H1 (cell line): ENCODE results near the gene STX8.

Experiments used
- CTCF ChIP-seq, 3 experiments: IDR thresholded peaks; 1 replicate in 2 of 3; 2 replicates in 1 of 3; pipeline versions ENCODE4 v1.5.1 to v1.6.1; 2011; ENCODE audit warnings: low read length in 3 of 3, mild to moderate bottlenecking in 3 of 3, inconsistent platforms in 2 of 3, low read depth in 1 of 3, moderate library complexity in 1 of 3; ENCODE audit not compliant: insufficient read depth in 1 of 3; ENCODE audit errors: control extremely low read depth in 1 of 3
- EP300 ChIP-seq, 2 experiments: IDR thresholded peaks; 1 replicate in 1 of 2; 2 replicates in 1 of 2; pipeline ENCODE4 v1.6.1; 2011 to 2012; ENCODE audit warnings: low read depth in 2 of 2, low read length in 2 of 2, mild to moderate bottlenecking in 2 of 2, borderline replicate concordance in 1 of 2, inconsistent platforms in 1 of 2, moderate library complexity in 1 of 2
- SIRT6 ChIP-seq: IDR thresholded peaks from one replicate; pipeline ENCODE4 v1.7.1; 2012; ENCODE audit warnings: low read length, inconsistent platforms

- no peak for TF ChIP-seq EP300 (IDR thresholded peaks at IDR 0.05; ENCODE audit: borderline replicate concordance in 1 of 2, low read depth in 2 of 2, low read length in 2 of 2)
- TF ChIP-seq CTCF (IDR thresholded peaks at IDR 0.05; ENCODE audit: control extremely low read depth in 1 of 3, insufficient read depth in 1 of 3, low read depth in 1 of 3, low read length in 3 of 3) = no peak
- TF ChIP-seq SIRT6 = no peak
Observed at GRCh38 chr17:9436630-9437029, 139.0 kb downstream of the STX8 start.
